Keratinocyte (primary cell): Measurements from ENCODE around the gene F12.

Experiments
- CTCF ChIP-seq, 3 experiments: IDR thresholded peaks in 1 of 3; conservative IDR thresholded peaks in 1 of 3; optimal IDR thresholded peaks in 1 of 3; 2 replicates in 2 of 3; 3 replicates in 1 of 3; pipeline versions ENCODE3 to v1.5.1; 2011; ENCODE audit warnings: low read length in 3 of 3, mild to moderate bottlenecking in 3 of 3, moderate library complexity in 2 of 3, control low read depth in 1 of 3, inconsistent platforms in 1 of 3; ENCODE audit not compliant: insufficient read depth in 2 of 3; ENCODE audit errors: extremely low read depth in 1 of 3
- EZH2 ChIP-seq: IDR thresholded peaks from one replicate; pipeline ENCODE4 v1.6.1; 2012; ENCODE audit warnings: inconsistent platforms, mild to moderate bottlenecking, low read length, moderate library complexity

GRCh38 chr5:177446200-177447065 lies 37.1 kb upstream of the F12 start, which contains the start of gene PRR7:
- TF ChIP-seq CTCF (optimal IDR thresholded peaks at IDR 0.05 in 1 of 3, IDR thresholded peaks at IDR 0.05 in 1 of 3, conservative IDR thresholded peaks at IDR 0.05 in 1 of 3; ENCODE audit: extremely low read depth in 1 of 3, insufficient read depth in 2 of 3, low read length in 3 of 3) (no peak), EZH2 (no peak)
